Measurements from ENCODE around the gene LHFPL6.

The LHFPL6 gene

DNA sequence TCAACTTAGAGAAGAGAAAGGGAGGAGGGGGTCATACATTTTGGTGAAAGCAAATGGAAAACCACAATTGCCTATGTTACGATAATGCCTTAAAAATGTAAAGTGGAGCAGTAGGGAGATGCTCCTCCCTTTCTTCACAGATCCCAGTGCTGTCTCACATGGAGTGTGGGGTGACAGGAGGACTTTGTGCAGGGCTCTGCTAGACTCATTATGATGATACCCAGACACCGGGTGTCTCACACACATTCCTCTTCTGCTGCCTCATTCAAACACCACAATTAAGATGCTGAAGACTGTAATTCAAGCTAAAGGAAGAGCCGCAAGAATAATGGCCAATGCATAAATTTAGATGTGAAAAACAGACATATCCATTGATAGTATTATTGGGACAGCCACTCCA, 150.6 kb downstream of the LHFPL6 start:
- Mint-ChIP-seq H3K36me3 (no peaks in the 10 kb centered on the region), H3K4me1 (no peaks in the 10 kb centered on the region), H3K9me3 (peaks cover 3% of the 10 kb centered on the region), H3K4me3 (no peak overlapping the region), H3K27ac (no peak overlapping the region)
- DNase-seq (ENCODE audit: low spot score in 2 of 2) (no peak), ATAC-seq (no peak)

DNA sequence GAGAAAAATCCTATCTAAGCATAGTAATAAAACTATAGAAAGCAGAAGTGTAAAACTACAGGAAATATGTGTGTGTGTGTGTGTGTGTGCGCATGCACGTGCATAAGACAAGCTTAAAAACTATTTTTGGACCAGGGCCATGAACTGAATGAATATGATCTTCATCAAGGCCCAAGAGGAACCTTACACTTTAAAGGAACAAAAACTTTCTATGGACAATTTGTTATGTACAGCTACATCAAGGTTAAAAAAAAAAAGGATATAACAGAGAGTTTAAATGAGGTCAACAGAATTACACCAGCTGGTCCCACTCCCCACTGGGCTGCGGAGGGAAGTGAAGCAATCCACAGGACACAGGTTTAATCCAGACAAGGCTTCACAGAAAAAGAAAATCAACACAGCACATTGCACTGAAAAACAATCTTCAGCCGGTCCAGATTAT, 151.1 kb downstream of the LHFPL6 start:
- H3K9me3 Mint-ChIP-seq: no peaks in the 10 kb centered on the region
- H3K36me3 Mint-ChIP-seq: no peaks in the 10 kb centered on the region
- no peak overlapping the region for H3K4me3 Mint-ChIP-seq
- DNase-seq (ENCODE audit: low spot score in 2 of 2) (no peak), ATAC-seq (no peak)
- H3K27ac Mint-ChIP-seq: no peak overlapping the region
- H3K4me1 Mint-ChIP-seq: no peaks in the 10 kb centered on the region

- H3K4me3 Mint-ChIP-seq: no peak overlapping the region
- ATAC-seq (no peak), DNase-seq (ENCODE audit: low spot score in 2 of 2) (no peak)
- no peaks in the 10 kb centered on the region for H3K4me1 Mint-ChIP-seq
- H3K27ac Mint-ChIP-seq: no peak overlapping the region
- no peaks in the 10 kb centered on the region for H3K9me3 Mint-ChIP-seq
- no peaks in the 10 kb centered on the region for H3K36me3 Mint-ChIP-seq
Observed at GRCh38 chr13:39451301-39451700, 151.7 kb downstream of the LHFPL6 start.

DNA sequence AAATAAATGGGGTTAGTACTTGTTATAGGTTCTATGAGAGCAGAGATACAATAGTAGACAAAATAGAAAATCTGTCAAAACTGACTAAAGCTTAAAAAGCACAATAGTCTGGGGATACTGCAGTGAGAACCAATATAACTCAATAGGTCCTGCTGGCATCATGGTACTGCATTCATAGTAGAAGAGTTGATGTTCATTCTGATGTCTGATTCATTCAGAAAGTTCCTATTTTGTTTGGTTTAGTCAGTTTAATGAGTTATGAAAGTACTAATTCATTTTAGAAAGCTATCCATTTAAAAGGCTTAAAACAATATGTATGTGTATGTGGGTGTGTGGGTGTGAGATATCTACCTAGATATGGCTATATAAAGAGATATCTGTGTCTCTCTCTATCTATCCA, 152.8 kb downstream of the LHFPL6 start:
- no peaks in the 10 kb centered on the region for H3K36me3 Mint-ChIP-seq
- no peaks in the 10 kb centered on the region for H3K9me3 Mint-ChIP-seq
- ATAC-seq: no peak
- H3K4me3 Mint-ChIP-seq: no peak overlapping the region
- DNase-seq (ENCODE audit: low spot score in 2 of 2): no peak
- no peaks in the 10 kb centered on the region for H3K4me1 Mint-ChIP-seq
- no peak overlapping the region for H3K27ac Mint-ChIP-seq

GRCh38 chr13:39448834-39449233, 154.2 kb downstream of the LHFPL6 start:
- H3K36me3 Mint-ChIP-seq: no peaks in the 10 kb centered on the region

DNA sequence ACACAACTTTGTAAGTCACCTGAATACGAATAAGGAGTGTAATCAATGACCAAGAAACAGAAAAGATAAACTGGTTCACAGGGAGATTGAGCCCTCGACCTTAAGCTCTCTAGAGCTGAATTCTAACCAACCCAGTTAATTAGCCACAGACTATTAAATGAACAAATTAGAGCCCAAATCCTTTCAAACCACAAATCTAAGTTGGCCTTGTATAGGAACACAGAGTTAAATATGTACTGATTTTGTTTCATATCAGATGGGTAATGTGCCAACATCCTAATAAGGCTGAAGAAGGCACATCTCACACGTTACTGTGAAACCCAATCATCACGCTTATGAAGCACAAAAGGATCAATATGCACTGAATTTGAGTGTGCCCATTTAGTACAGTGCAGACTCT, 156.1 kb downstream of the LHFPL6 start:
- no peaks in the 10 kb centered on the region for H3K36me3 Mint-ChIP-seq

More at GRCh38 chr13:39448834-39449233, 154.2 kb downstream of the LHFPL6 start:
- H3K9me3 Mint-ChIP-seq: no peaks in the 10 kb centered on the region
- H3K27ac Mint-ChIP-seq: no peak overlapping the region
- DNase-seq (ENCODE audit: low spot score in 2 of 2) (no peak), ATAC-seq (no peak)
- no peaks in the 10 kb centered on the region for H3K4me1 Mint-ChIP-seq
- no peak overlapping the region for H3K4me3 Mint-ChIP-seq

GRCh38 chr13:39444866-39445265, 158.1 kb downstream of the LHFPL6 start:
- Mint-ChIP-seq H3K4me3 (no peak overlapping the region), H3K27ac (no peak overlapping the region), H3K36me3 (no peaks in the 10 kb centered on the region), H3K4me1 (no peaks in the 10 kb centered on the region), H3K9me3 (peaks cover 2% of the 10 kb centered on the region)
- no peak for DNase-seq (ENCODE audit: low spot score in 2 of 2)
- ATAC-seq: no peak

More for the DNA sequence above, 156.1 kb downstream of the LHFPL6 start:
- DNase-seq (ENCODE audit: low spot score in 2 of 2) (no peak), ATAC-seq (no peak)
- Mint-ChIP-seq H3K4me3 (no peak overlapping the region), H3K9me3 (no peaks in the 10 kb centered on the region), H3K4me1 (no peaks in the 10 kb centered on the region), H3K27ac (no peak overlapping the region)

- no peak overlapping the region for H3K27ac Mint-ChIP-seq
- no peaks in the 10 kb centered on the region for H3K36me3 Mint-ChIP-seq
- no peaks in the 10 kb centered on the region for H3K9me3 Mint-ChIP-seq
- no peak for DNase-seq (ENCODE audit: low spot score in 2 of 2)
- H3K4me1 Mint-ChIP-seq: no peaks in the 10 kb centered on the region
- no peak overlapping the region for H3K4me3 Mint-ChIP-seq
- ATAC-seq: no peak
Observed at GRCh38 chr13:39433651-39434050, 169.3 kb downstream of the LHFPL6 start.

DNA sequence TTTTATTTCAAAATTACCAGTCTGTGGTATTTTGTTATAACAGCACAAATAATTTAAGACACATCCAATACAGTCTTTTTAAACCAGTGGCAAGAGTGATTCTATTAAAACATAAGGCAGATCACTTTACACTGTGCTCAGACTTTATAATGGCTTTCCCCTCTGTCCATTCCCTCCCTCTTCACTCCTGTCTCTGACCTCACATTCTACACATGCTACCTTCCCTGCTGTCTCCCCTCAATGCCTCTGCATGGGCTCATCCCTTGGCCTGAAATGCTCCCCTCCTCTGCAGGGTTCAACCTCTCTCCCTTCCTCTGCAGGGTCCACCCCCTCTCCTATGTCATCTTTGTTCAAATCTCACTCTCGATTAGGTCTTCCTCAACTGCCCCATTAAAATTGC, 170.8 kb downstream of the LHFPL6 start:
- ATAC-seq: peak; percentile 31
- DNase-seq (ENCODE audit: low spot score in 2 of 2): no peak
- H3K36me3 Mint-ChIP-seq: no peaks in the 10 kb centered on the region
- H3K4me1 Mint-ChIP-seq: no peaks in the 10 kb centered on the region
- H3K27ac Mint-ChIP-seq: no peak overlapping the region
- H3K9me3 Mint-ChIP-seq: no peaks in the 10 kb centered on the region
- no peak overlapping the region for H3K4me3 Mint-ChIP-seq

DNA sequence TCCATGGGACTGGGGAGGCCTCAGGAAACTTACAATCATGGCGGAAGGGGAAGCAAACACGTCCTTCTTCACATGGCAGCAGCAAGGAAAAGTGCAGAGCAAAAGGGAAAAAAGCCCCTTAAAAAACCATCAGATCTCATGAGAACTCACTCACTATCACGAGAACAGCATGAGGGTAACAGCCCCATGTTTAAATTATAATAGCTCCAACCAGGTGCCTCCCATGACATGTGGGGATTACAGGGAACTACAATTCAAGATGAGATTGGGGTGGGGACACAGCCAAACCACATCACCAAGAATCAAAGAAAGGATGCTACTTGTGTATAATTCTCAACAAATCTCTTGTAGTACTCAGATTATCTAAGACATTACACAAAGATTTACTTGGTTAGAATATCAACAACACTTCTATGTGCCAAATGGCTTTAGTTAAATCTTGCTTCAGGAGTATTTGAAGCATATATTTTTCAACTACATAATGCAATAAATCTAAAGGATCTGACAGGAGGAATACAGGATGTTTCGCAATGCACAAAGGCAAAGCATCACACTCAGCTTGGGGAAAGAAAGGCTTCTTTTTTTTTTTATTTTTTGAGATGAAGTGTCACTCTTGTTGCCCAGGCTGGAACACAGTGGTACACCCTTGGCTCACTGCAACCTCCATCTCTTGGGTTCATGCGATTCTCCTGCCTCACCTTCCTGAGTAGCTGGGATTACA, 180.0 kb downstream of the LHFPL6 start:
- no peaks in the 10 kb centered on the region for H3K9me3 Mint-ChIP-seq
- no peak overlapping the region for H3K4me3 Mint-ChIP-seq
- H3K27ac Mint-ChIP-seq: no peak overlapping the region
- H3K4me1 Mint-ChIP-seq: no peaks in the 10 kb centered on the region
- DNase-seq (ENCODE audit: low spot score in 2 of 2): no peak
- ATAC-seq: no peak
- no peaks in the 10 kb centered on the region for H3K36me3 Mint-ChIP-seq

DNA sequence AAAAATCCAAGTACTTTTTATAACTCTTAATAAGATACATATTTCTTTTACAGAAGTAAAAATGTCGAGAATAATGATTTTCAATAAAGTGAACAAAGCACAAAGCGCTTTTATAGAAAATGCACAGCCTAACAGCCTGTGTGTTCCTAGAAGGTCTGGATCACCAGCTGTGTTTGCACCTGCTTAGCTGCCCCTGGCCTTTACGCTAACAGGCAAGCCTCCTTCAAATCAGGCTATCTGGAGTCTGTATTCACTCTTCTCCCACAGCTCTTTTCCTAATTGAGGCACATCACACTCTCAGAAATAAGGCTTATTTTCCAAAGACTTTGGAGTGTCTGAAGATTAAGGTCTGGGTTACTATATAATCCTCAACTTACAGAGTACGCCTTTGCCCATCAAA, 183.1 kb downstream of the LHFPL6 start:
- Mint-ChIP-seq H3K36me3 (no peaks in the 10 kb centered on the region), H3K27ac (no peak overlapping the region), H3K4me1 (no peaks in the 10 kb centered on the region), H3K9me3 (no peaks in the 10 kb centered on the region), H3K4me3 (no peak overlapping the region)
- no peak for ATAC-seq
- DNase-seq (ENCODE audit: low spot score in 2 of 2): no peak

GRCh38 chr13:39419068-39419467, 183.9 kb downstream of the LHFPL6 start:
- Mint-ChIP-seq H3K4me1 (no peaks in the 10 kb centered on the region), H3K4me3 (no peak overlapping the region), H3K27ac (no peak overlapping the region), H3K9me3 (no peaks in the 10 kb centered on the region), H3K36me3 (no peaks in the 10 kb centered on the region)
- DNase-seq (ENCODE audit: low spot score in 2 of 2) (no peak), ATAC-seq (no peak)

DNA sequence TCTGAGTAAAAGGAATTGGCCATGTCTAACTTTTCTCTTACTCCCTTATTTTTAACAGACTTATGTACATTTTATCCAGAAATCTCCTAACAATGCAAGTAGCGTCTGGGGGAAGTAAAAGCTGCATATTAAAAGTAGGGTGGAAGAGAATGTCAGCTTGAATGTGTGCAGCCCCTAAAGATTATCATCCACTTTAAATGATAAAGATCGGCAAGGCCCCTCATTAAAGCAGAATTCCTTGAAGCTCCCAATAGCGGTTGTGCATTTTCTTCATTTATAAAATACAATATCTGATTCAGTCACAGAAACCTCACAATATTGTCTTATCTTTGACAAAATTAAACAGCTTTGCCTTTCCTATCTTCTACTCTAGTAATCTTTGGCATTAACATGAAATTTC, 184.6 kb downstream of the LHFPL6 start:
- ATAC-seq: no peak
- Mint-ChIP-seq H3K36me3 (no peaks in the 10 kb centered on the region), H3K9me3 (no peaks in the 10 kb centered on the region)

DNA sequence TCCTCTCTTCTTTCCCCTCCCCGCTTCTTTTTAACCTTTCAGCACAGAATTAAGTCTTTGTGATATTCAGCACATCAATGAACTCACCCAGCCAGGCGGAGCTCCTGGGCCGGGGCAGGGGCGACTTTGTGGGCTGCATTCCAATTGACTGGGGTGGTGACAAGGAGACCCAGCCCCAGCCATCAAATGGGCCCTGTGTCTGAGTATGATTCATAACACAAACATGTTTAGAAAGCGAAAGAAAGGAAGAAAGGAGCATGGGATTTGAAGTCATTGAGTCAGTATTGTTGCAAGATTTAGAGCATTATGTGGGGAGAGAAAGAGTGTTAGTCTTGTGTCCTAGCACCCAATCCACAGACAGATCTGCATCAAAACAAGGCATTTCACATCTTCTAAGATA, 185.3 kb downstream of the LHFPL6 start:
- H3K4me3 Mint-ChIP-seq: no peak overlapping the region
- ATAC-seq (no peak), DNase-seq (ENCODE audit: low spot score in 2 of 2) (no peak)
- H3K27ac Mint-ChIP-seq: no peak overlapping the region
- no peaks in the 10 kb centered on the region for H3K9me3 Mint-ChIP-seq
- H3K36me3 Mint-ChIP-seq: no peaks in the 10 kb centered on the region
- no peaks in the 10 kb centered on the region for H3K4me1 Mint-ChIP-seq

More for the DNA sequence above, 184.6 kb downstream of the LHFPL6 start:
- no peak overlapping the region for H3K27ac Mint-ChIP-seq
- no peak overlapping the region for H3K4me3 Mint-ChIP-seq
- H3K4me1 Mint-ChIP-seq: no peaks in the 10 kb centered on the region
- no peak for DNase-seq (ENCODE audit: low spot score in 2 of 2)

DNA sequence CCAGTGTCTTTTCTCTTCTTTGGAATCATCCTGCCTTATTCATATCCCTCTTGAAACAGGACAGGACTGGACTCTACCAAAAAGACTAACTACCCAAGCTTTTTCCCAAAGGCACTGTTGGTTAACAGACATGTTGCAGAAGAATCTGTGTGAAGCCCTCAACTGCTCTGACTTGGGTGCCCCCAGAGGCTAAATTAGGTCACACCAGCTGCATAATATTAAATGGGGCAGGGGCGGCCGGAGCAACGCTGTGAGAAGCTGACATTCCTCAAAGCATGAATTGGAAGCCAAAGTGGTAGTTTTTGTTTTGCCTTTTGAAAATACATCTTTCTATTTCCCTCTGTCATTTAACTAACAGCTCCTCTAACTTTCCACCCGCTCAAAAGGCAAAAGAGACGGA, 185.9 kb downstream of the LHFPL6 start:
- DNase-seq (ENCODE audit: low spot score in 2 of 2) (no peak), ATAC-seq (no peak)
- H3K27ac Mint-ChIP-seq: no peak overlapping the region
- no peak overlapping the region for H3K4me3 Mint-ChIP-seq
- no peaks in the 10 kb centered on the region for H3K9me3 Mint-ChIP-seq
- H3K36me3 Mint-ChIP-seq: no peaks in the 10 kb centered on the region
- H3K4me1 Mint-ChIP-seq: no peaks in the 10 kb centered on the region

GRCh38 chr13:39415008-39415802, 187.8 kb downstream of the LHFPL6 start:
- DNase-seq (ENCODE audit: low spot score in 2 of 2): no peak

More at GRCh38 chr13:39415008-39415802, 187.8 kb downstream of the LHFPL6 start:
- ATAC-seq: no peak
- Mint-ChIP-seq H3K36me3 (no peaks in the 10 kb centered on the region), H3K27ac (no peak overlapping the region), H3K9me3 (no peaks in the 10 kb centered on the region), H3K4me1 (no peaks in the 10 kb centered on the region), H3K4me3 (no peak overlapping the region)
